Left lobe of liver (tissue), 2 donors: ENCODE results near the gene KAZN. TPM values are rescaled to one million over a fixed set of nuclear protein-coding genes. Genes with fewer than 3 reads are reported as not detected.

Experiments
- ATAC-seq: fragments of 200-7000 bp; cut with Tn5 transposase; one replicate; pipeline ENCODE4 v1.9.1; 2020; ENCODE audit warnings: mild to moderate bottlenecking, moderate library complexity
- DNase-seq: peaks from one replicate; pipeline ENCODE4 v3.0.0-alpha.2; 2020; ENCODE audit warnings: low spot score
- total RNA-seq: library from RNA; stranded (reverse); gene quantifications from one replicate; pipeline ENCODE4 v1.2.1, GENCODE V29; 2021
- donor health status: DM: no; HTN: no; CAD: no; lungs with moderate emphysema.
- donor health status: DM: no; HTN: yes; CAD: no.

Gene KAZN
- total RNA-seq, 1 donor from 2014 or later = 4.4 TPM

DNA sequence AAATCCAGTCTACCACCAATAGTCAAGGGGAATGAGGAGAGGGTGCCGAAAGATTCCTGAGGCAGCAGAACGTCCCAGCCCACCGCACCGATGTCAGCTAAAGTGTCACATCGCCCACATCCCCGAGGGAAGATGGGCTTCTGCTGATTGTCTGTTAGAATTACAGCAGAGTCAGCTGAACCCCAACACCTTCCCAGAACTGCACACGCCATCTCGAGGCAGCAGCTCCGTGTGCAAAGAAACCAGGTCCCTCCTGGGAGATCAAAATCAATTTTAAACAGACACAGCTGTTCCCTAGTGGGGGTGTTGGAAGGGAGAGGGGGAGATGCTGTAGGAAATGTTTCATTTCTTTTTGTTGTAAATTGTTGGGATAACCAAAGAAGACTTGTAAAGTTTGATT lies 12.8 kb upstream of the KAZN start:
- DNase-seq = no peak
- ATAC-seq = no peak

DNA sequence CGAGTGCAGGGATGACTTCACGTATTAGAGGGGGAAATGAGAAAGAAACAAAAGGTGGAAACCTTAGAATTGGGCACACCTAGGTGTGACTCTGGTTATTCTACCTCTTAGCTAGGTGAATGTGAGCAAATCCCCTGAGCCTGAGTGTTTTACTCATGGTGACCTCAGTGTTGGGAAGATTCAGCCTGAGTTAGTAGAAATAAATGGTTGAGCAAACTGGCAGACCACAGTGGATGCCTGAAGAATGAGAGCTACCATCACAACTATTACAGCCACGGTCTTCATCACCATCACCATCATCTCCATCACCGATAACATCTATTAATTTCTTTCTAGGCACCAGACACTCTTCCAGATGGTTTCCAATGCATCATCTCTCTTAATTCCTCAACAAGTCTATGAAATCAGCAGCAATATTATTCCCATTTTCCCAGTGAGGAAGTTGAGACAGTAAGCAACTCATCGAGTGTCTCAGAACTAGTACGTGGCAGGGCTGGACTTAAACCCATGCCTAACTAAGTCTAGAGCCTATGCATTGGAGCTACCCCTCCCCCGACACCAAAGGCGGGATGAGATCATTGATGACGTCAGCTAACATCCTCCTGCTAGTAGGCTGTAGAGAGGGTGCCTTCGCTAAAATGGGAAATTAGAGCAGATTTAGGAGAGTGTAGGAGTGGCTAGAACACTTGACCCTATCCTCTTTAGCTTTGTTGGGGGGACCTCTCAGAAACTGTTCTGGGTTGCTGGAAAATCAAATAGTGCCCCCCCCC lies 7.9 kb upstream of the KAZN start:
- DNase-seq (no peak), ATAC-seq (no peak)

DNA sequence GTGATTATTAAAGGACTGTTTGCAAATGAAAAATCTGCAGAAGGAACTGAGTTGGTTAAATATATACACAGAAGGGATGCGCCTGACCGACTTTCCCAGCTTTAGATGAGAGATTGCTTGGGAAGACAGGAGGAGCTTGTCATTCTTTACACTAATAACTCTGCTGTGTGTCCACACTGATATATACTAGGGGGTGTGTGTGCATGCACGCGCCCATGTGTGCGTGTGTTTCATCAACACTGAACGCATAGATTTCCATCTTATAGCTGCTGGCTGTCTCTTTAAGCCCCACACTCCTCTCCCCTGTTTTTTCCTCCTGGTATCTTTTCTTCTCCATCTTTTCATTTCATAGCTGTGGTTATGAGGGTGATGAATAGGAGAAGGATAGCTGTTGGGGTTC lies 6.9 kb upstream of the KAZN start:
- no peak for DNase-seq

DNA sequence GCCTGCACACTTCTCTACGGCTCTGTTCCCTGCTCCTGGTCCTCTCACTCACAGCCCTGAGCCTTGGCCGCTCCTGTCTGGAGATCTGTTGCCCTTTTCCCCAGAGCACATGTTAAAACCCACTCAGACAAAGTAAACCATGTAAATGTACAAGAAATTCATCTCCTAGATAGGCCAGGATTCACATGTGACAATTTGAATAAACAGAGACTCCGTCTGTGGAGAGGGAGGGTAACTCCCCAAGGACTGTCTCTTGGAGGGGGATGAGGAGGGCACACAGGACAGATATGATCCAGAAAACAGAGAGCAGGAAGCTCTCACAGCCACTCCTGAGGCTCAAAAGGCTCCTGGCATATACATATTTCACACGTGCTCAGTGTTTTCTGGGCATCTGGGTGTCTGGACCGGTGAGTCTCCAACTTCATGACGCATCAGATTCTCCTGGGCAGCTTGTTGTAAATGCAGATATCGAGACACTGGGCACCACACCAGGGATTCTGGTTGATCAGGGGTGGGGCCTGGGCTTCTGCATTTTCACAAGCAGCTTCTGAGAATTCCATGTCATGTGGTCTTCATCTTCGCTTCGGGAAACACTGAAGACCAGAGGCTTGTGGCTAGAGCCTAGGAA lies 6.4 kb upstream of the KAZN start:
- DNase-seq (no peak), ATAC-seq (no peak)

More for the DNA sequence above, 6.9 kb upstream of the KAZN start:
- no peak for ATAC-seq

DNA sequence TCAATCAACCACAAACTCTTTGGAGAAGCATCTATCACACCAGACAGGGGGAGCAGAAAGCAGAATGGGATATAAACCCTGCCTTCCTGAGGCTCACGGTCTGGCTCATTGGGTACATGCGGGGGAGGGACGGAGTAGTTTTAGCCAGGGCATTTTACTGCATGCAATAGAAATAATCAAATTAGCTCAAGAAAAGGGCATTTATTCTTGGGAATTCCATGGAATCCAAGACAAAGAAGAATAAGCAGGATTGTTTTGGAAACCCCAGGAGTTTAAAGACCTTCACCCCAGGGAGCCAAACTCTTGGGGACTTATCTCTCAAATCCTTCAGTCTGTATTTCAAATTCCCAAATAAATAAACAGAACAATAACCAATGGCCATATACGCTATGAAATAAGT lies 5.2 kb upstream of the KAZN start:
- DNase-seq (no peak), ATAC-seq (no peak)

DNA sequence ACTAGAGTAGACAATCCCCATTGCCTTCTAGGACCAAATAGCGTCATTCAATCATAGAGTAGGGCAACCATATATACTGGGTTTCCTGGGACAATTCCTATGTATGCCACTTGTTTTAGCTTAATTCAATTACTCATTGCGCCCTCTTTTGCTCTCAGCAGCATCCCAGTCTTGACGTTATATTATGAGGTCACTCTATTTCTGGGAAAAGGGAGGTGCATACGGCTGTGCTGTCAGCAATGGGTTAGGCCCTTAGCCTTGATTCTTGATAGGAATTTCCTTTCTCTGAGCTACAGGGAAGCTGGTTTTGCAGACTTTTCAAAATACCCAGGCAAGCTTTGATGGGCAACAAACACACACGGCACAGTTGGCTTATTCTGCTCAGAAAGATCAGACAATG lies 4.4 kb upstream of the KAZN start:
- DNase-seq (no peak), ATAC-seq (no peak)

DNA sequence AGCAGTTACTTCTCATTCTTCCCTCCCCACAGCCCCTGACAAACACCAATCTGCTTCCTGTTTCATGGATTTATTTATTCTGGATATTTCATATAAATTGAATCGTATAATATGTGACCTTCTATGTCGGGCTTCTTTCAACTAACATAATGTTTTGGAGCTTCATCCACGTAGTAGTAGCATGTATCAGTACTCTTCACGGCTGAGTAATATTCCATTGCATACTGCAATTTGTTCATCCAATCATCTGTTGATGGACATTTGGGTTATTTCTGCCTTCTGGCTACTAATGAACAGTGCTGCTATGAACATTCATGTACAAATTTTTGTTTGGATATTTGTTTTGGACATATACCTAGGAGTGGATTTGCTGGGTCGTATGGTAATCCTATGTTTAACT lies 1.9 kb upstream of the KAZN start:
- no peak for DNase-seq
- ATAC-seq = no peak

DNA sequence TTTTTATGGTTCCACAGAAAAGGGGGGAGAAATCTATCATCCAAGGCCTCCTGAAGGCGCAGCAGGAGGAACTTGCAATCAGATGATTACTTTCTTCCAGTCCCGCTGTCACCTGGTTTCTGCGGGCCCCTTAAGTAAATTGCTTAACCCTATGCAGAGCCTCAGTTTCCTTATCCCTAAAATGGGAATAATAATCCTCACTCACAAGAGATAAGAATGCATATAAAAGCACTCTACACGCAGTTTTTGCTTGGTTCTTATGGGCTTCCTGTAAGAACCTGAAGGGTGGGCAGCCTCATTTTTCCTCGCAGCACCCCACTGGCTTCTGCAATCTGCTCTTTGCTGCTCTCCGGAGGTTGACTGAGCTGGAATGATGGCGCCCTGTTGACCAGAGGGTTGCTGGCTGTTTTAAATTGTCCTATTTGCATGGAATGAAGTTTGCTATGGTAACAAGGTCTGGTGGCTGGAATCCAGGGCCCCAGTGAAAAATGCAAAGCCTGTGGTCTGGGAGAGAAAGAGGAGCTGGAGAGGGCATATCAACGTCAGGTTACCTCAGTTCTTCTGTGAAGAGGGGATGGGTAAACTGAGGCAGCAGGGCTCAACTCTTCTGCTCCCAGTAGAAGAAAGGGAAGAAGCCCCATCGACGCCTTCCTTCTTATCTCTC lies 1.0 kb upstream of the KAZN start:
- ATAC-seq (no peak), DNase-seq (no peak)

DNA sequence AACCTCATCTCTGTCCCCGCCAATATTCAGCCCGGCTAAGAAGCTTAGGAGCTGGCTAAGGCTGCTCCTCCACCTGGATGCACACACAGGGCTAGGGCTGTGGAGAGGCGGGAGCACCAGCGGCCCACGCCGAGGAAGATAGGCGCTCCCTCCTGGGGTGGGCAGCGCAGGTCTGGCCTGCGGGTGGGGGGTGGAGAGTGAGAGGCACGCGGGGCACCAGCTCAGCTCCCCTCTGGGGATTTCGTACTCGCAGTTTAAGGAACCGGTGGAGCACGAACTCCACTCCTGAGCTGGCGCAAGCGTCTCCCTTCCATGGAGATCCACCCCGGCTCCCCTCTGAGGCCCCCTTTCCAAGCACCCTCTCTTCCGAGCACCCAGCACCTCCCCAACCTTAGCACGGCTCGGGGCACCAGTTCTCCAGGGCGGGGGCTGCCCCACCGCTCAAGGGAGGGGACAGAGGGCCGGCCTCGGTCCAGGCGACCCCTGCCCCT lies 433 bp upstream of the KAZN start:
- no peak for ATAC-seq
- no peak for DNase-seq

DNA sequence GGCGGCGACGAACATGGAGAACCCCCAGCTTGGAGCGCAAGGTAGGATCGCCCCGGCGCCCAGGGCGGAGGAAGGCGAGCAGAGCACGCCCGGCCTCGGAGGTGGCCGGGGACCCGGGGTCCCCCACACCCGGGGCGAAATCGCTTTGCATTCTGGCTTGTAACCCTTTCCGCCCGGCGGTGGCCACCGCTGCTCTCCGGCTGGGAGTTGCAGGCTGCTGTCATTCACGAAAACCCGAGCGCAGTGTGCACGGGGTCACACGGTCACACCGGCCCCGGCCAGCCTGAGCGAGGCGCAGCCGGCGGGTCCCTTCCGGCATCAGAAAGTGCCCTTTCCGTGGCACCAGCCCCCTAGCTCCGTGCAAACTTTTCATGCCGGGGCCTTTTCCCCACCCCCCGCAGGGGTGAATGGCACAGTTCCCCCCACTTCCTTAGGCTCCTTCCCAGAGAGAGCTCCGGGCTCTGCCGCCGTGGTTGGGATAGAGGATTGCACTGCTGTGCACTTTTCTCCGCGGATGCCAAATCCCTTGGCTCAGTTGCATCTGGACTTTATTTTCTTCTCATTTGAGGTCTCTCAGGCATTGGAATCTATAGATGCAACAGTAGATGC lies 802 bp downstream of the KAZN start:
- DNase-seq = no peak
- ATAC-seq = no peak

DNA sequence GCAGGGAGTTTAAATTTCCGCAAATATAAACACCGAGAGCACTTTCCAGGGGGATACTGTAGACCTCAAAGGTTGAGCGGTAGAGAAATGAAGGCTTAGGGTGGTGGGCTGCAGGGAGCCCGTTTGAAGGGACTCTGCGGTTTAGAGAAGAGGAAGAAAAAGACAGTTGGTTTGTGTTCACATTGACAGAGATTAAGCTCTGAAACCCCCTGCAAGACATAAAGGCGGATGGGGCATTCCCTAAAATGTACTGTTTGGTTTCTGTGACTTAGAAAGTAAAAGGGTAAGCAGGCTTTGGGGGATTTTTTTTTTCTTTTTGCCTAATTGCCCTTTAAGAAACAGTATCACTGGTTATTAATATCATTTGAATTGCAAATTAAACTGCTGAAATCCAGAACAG lies 1.3 kb downstream of the KAZN start:
- DNase-seq (no peak), ATAC-seq (no peak)

DNA sequence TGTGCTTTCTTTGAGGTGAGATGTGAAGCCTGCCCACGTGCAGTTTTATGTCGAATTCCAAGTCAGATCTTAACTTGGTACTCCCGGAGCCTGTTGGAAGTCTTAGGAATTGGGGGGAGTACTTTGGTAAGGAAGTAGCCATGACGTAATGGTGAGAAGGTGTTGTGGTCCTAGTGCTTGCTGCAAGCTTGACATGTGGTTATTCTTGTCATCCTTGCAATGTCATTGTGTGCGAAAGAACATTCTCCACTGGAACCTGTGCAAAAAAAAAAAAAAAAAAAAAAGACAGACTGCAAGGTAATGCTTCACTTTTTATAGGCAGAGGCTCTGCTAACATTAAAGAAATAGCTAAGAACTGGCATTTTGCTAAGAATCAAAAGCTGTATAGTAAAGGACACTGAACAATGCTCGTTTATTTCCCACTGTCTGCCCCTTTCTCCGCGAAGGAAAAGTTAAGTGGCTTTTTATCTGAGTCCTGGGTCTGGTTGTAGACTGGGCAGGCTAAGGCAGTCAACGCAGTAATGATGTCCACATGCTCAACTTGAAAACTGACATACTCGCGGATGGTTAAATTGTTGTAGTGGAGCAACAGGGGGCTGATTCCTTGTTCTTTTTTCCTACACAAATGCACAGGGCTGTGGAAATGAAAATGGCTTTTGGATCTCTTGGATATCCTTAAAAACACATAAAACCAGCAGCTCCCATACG lies 2.1 kb downstream of the KAZN start:
- DNase-seq = no peak
- no peak for ATAC-seq

DNA sequence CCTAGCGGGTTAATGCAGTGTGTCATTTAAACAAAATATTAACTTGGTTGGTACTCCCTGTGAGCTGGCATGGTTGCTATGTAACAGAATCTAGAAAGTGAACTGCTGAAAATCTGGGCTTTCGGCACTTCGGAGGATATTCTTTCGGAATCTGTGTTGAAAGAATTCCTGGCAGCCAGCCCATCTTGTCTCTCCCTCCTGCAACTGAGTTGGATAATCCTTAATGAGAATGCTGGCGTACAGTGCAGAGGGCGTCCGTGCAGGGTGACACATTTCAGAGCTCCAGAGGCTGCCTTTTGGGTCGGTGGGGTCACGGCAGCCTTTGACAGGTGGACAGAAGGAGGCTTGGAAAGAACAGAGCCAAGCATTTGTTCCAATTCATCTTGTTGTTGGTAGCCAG lies 3.7 kb downstream of the KAZN start:
- no peak for DNase-seq
- no peak for ATAC-seq

DNA sequence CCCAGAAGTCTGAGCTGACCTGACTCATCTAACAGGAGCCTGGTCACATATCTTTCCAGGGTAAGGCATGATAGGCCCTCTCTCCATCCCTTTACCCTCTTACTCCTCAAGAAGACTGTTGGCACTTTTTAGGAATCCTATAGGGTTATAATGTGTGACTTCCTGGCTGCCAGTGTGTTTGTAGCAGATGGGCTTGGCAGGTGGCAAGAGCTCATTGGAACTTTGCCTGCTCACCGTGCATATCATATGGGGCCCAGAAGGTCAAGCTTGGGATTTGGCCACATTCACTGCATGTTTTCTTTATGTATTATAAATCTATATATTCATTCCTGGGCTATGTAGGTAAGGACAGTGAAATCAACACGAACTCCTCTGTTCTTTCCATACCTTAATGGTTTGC lies 5.2 kb downstream of the KAZN start:
- DNase-seq (no peak), ATAC-seq (no peak)

DNA sequence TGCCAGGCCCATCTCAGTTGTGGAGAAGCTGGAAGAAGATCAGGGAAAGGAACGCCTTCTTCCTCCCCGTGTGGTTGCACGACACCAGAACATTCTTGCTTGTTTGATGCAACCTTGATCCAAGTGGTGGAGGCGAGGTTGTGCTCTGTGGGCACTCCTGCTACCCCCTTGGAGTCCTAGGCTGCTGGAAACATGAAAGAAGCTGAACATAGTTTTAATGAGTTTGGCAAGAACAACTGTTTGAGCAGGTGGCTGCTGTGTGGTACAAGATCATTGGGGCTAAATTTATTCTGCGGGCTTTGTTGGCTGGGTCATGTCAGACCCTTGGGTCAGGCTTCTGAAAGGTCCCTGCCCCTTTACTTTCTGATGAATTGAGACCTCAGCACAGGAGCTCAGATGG lies 5.9 kb downstream of the KAZN start:
- ATAC-seq (no peak), DNase-seq (no peak)

DNA sequence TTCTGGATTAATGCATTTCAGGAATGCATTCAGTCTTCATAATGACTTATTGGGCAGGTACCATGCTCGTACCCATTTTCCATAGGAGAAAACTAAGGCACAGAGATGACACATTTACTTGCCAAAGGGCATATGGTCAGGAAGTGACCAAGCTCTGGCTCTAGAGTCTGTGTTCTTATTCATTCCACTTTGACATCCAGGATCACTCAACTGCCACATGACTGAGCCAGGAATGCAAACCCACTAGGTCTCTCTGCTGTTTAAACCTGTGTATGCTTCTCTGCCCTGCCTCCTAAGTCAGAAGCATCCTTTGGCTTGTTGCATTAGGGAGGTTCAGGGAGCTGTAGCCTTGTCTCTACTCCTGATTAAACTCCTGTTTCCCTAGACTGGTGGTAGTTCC lies 7.5 kb downstream of the KAZN start:
- DNase-seq (no peak), ATAC-seq (no peak)

DNA sequence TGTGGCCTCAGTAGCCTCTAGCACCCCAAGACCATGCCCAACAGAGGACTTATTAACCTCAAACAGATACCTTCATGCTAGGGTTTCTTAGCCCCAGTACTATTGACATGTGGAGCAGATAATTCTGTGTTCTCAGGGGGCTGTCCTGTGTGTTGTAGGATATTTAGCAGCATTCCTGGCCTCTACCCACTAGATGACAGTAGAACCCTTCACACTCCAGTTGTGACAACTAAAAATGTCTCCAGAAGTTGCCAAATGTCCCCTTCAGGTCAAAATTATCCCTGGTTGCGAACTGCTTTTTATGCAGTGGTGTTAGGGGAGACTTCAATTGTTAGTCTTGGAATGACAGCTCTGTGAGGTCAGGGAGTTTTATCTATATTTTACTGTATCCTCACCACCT lies 8.1 kb downstream of the KAZN start:
- no peak for ATAC-seq

DNA sequence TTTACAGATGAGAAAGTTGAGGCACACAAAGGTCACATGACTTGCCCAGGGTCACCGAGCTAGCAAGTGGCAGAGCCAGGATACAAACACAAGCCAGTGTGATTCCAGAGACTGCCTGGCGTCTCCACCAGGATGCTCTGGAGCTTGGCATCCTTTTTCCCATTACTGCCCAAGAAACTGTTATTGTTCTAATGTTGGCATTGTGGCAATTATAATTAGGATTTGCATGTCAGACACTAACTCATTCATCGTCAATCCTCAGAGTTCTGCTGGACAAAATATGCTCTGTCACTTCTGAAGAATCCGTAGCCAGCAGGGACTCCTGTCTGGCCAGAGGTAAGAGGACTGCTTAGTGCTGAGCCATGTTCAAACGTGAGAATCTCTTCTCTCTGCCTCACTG lies 8.8 kb downstream of the KAZN start:
- no peak for ATAC-seq

More for the DNA sequence above, 8.1 kb downstream of the KAZN start:
- DNase-seq = no peak

DNA sequence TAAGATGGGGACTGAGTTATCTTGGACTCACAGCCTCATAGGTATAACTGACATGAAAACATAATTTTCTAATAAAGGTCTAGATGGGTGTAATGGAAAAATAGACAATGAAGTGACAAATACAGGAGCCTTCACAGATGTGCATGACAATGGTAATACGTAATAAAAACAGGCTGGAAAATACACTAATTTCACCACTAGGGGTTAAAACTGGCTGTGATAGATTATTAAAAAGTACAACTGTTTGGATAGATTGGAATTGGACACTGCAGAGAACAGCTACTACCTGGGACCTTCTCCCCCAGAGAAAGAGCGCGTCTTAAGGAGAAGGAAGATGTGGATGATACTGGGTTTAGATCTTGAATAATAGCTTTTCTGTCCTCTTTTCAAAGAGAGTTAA lies 9.8 kb downstream of the KAZN start:
- DNase-seq (no peak), ATAC-seq (no peak)

More for the DNA sequence above, 8.8 kb downstream of the KAZN start:
- no peak for DNase-seq

DNA sequence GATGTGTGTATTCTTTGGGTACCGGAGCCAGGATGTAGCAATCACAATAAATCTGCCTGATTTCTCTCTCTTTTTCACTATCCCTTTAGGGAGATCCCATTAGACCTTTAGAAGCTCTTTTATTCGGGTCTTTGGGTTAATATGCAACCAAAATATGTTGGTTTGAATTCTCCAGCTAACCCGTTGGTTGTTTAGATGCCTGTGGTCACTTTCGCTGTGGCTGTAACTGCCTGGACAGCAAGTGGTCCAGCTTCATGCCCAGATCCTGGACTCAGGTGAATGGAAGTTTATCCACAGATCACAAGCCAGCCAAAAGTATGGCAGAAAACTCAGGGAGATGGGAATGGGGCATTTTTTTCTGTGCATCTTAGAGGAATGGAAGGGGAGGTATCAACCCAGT lies 12.3 kb downstream of the KAZN start:
- ATAC-seq (no peak), DNase-seq (no peak)

DNA sequence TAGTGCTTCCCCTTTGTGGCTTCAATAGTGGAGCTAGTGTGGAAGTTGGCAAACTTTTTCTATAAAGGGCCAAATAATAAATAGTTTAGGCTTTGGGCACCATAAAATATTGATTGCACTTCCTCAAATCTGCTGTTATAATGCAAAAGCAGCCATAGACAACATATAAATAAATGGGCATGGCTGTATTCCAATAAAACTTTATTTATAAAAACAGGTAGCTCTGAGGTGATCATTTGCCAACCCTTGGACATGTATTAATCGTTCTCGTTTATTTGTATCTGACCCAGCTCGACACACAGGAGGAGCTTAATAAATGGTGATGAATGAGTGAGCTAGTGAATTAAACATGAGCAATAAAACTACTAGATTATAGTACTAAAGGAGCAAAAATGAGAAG lies 13.3 kb downstream of the KAZN start:
- DNase-seq (no peak), ATAC-seq (no peak)
